WTC11 (cell line): ENCODE measurements around the gene CAMTA1.

Experiments used
- GABPB1 ChIP-seq: sonication (generic); formaldehyde crosslinking; IDR thresholded peaks from 2 replicates; pipeline ENCODE4 v1.8.1; 2023; ENCODE audit warnings: mild to moderate bottlenecking, missing genetic modification reagents
- KAT7 ChIP-seq: sonication (generic); formaldehyde crosslinking; IDR thresholded peaks from 2 replicates; pipeline ENCODE4 v1.8.1; 2023; ENCODE audit warnings: missing genetic modification reagents, mild to moderate bottlenecking, borderline replicate concordance
- MXD4 ChIP-seq: fragments of 250-450 bp; sonication (Bioruptor Pico); IDR thresholded peaks from 2 replicates; pipeline ENCODE4 v1.8.0; 2021; ENCODE audit warnings: mild to moderate bottlenecking, moderate library complexity, borderline replicate concordance
- NFATC4 ChIP-seq: fragments of 250-450 bp; sonication (Bioruptor Pico); IDR thresholded peaks from 2 replicates; pipeline ENCODE4 v1.9.0; 2021; ENCODE audit warnings: mild to moderate bottlenecking
- PRDM15 ChIP-seq: sonication (generic); formaldehyde crosslinking; IDR thresholded peaks from 2 replicates; pipeline ENCODE4 v1.8.0; 2022; ENCODE audit warnings: missing genetic modification reagents
- TEAD1 ChIP-seq: sonication (generic); formaldehyde crosslinking; IDR thresholded peaks from 2 replicates; pipeline ENCODE4 v1.8.0; 2022; ENCODE audit warnings: mild to moderate bottlenecking, missing genetic modification reagents
- USF2 ChIP-seq: sonication (generic); formaldehyde crosslinking; IDR thresholded peaks from 2 replicates; pipeline ENCODE4 v1.8.1; 2023; ENCODE audit warnings: mild to moderate bottlenecking, missing genetic modification reagents, moderate library complexity
- ZNF219 ChIP-seq: sonication (generic); formaldehyde crosslinking; IDR thresholded peaks from 2 replicates; pipeline ENCODE4 v1.8.0; 2023; ENCODE audit warnings: missing genetic modification reagents, mild to moderate bottlenecking, borderline replicate concordance
- ZNF232 ChIP-seq: sonication (generic); formaldehyde crosslinking; IDR thresholded peaks from 2 replicates; pipeline ENCODE4 v1.8.0; 2022; ENCODE audit warnings: mild to moderate bottlenecking, missing genetic modification reagents
- TF ChIP-seq, protein P1 (sequence below): fragments of 200-600 bp; IDR thresholded peaks from 2 replicates; pipeline ENCODE4 v1.8.0; 2022; ENCODE audit warnings: antibody characterized with exemption
- TF ChIP-seq, protein P2 (sequence below): sonication (generic); formaldehyde crosslinking; IDR thresholded peaks from 2 replicates; pipeline ENCODE4 v1.8.1; 2023; ENCODE audit warnings: mild to moderate bottlenecking, moderate library complexity, missing genetic modification reagents

DNA sequence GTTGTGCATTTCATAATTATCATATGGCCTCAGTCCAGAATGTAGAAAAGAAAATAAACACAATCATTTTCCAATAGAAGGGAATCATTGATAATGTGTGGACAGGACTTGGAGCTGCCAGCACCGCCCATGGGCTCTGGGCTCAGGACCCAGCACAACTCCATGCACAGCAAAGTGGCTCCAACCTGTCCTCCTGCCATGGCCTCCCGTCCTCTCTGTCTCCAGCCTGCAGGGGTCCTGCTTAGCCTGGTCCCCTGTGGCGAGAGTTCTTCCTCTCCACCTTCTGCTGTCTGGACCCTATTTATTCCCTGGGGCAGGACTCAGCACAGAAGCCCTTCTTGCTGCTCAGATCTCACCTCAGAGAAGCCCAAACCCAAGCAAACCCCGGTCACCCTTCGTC, 154.1 kb downstream of the CAMTA1 start:
- TF ChIP-seq, protein P1, sequence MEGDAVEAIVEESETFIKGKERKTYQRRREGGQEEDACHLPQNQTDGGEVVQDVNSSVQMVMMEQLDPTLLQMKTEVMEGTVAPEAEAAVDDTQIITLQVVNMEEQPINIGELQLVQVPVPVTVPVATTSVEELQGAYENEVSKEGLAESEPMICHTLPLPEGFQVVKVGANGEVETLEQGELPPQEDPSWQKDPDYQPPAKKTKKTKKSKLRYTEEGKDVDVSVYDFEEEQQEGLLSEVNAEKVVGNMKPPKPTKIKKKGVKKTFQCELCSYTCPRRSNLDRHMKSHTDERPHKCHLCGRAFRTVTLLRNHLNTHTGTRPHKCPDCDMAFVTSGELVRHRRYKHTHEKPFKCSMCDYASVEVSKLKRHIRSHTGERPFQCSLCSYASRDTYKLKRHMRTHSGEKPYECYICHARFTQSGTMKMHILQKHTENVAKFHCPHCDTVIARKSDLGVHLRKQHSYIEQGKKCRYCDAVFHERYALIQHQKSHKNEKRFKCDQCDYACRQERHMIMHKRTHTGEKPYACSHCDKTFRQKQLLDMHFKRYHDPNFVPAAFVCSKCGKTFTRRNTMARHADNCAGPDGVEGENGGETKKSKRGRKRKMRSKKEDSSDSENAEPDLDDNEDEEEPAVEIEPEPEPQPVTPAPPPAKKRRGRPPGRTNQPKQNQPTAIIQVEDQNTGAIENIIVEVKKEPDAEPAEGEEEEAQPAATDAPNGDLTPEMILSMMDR: no peak
- TF ChIP-seq, protein P2, sequence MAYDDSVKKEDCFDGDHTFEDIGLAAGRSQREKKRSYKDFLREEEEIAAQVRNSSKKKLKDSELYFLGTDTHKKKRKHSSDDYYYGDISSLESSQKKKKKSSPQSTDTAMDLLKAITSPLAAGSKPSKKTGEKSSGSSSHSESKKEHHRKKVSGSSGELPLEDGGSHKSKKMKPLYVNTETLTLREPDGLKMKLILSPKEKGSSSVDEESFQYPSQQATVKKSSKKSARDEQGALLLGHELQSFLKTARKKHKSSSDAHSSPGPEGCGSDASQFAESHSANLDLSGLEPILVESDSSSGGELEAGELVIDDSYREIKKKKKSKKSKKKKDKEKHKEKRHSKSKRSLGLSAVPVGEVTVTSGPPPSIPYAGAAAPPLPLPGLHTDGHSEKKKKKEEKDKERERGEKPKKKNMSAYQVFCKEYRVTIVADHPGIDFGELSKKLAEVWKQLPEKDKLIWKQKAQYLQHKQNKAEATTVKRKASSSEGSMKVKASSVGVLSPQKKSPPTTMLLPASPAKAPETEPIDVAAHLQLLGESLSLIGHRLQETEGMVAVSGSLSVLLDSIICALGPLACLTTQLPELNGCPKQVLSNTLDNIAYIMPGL: no peak
- TF ChIP-seq PRDM15 (no peak), MXD4 (CRISPR knock-in tag) (no peak), GABPB1 (CRISPR knock-in tag) (no peak), NFATC4 (CRISPR knock-in tag) (no peak), KAT7 (no peak), ZNF219 (no peak), USF2 (CRISPR knock-in tag) (no peak), ZNF232 (CRISPR knock-in tag) (no peak), TEAD1 (CRISPR knock-in tag) (no peak)
